ENCODE data around the gene MESD. TPM values are rescaled to one million over a fixed set of nuclear protein-coding genes. Genes with fewer than 3 reads are reported as not detected.
A peak's percentile ranks its signal among the peaks of the same experiment; 100 is the strongest.

MESD gene
- total RNA-seq, 1 donor: 18.9 TPM

GRCh38 chr15:80931721-80932512 lies 57.7 kb downstream of the MESD start:
- no peak overlapping the region for H3K4me3 ChIP-seq (ENCODE audit: low read depth, low read length)
- DNase-seq (ENCODE audit: low read depth): no peak
- TF ChIP-seq, protein P1, sequence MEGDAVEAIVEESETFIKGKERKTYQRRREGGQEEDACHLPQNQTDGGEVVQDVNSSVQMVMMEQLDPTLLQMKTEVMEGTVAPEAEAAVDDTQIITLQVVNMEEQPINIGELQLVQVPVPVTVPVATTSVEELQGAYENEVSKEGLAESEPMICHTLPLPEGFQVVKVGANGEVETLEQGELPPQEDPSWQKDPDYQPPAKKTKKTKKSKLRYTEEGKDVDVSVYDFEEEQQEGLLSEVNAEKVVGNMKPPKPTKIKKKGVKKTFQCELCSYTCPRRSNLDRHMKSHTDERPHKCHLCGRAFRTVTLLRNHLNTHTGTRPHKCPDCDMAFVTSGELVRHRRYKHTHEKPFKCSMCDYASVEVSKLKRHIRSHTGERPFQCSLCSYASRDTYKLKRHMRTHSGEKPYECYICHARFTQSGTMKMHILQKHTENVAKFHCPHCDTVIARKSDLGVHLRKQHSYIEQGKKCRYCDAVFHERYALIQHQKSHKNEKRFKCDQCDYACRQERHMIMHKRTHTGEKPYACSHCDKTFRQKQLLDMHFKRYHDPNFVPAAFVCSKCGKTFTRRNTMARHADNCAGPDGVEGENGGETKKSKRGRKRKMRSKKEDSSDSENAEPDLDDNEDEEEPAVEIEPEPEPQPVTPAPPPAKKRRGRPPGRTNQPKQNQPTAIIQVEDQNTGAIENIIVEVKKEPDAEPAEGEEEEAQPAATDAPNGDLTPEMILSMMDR (IDR thresholded peaks at IDR 0.05; ENCODE audit: insufficient read depth, low read length): no peak

DNA sequence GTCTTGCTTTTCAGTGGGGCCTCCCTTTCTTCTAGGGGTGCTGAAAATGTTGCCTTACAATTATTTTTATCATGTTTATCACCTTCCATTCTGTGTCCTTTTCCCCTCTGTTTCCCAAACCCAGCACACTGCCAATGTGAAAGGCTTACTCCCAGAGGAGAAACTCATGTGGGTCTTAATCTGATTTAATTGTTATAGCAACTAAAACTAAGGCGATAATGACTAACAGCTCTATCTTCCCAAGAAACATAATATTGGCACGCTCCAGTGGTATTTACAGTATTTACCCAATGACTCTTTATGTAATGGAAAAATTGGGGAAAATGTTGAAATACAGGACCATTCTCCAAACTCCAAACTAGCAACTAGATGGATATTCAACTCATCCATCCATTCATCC lies 58.4 kb downstream of the MESD start:
- TF ChIP-seq, protein P1 (IDR thresholded peaks at IDR 0.05; ENCODE audit: insufficient read depth, low read length): no peak

DNA sequence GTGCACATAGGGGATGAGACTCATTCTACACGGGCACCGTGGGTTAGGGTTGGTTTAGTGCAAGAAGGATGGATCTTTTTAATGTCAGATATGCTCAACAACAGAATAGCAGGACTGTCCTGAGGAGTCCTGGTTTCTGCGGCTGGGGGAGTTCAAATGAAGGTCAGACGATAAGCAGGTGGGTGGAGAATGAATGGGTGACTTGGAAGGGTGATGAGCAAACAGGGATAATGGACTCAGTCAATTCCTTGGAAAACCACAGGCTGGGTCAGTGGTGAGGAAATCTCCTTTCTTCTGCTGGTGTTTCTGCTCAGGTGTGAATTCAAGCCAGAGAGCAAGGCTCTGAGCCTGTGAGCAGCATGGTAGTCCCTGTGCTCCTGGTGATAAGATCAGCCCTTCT lies 59.9 kb downstream of the MESD start:
- DNase-seq (ENCODE audit: low read depth): no peak
- no peak overlapping the region for H3K4me3 ChIP-seq (ENCODE audit: low read depth, low read length)
- TF ChIP-seq, protein P1 (IDR thresholded peaks at IDR 0.05; ENCODE audit: insufficient read depth, low read length): no peak

More for the DNA sequence above, 58.4 kb downstream of the MESD start:
- DNase-seq (ENCODE audit: low read depth): peak; percentile 62
- no peak overlapping the region for H3K4me3 ChIP-seq (ENCODE audit: low read depth, low read length)

GRCh38 chr15:80929225-80929624 lies 60.4 kb downstream of the MESD start:
- H3K4me3 ChIP-seq (ENCODE audit: low read depth, low read length): no peak overlapping the region
- TF ChIP-seq, protein P1 (IDR thresholded peaks at IDR 0.05; ENCODE audit: insufficient read depth, low read length): no peak
- peak; percentile 60 for DNase-seq (ENCODE audit: low read depth)

DNA sequence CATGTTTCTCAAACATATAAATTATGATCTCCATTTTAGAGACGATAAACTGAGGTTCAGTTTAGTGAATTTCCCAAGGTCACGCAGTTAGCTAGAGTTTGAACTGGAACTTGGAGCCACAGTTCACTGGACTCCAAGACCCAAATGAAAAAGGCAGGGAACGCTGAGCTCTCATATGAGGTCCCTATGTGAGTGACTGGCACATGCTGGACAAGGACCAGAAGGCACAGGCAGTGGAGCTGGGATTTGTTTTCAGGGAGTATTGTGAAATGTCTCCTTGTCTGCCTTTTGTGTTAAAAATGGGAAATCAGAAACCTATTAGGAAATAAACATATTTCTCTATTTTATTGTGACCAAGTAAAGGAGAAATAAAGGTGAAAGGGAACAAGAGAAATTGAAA lies 63.5 kb downstream of the MESD start:
- no peak for DNase-seq (ENCODE audit: low read depth)
- H3K4me3 ChIP-seq (ENCODE audit: low read depth, low read length): no peak overlapping the region
- TF ChIP-seq, protein P1 (IDR thresholded peaks at IDR 0.05; ENCODE audit: insufficient read depth, low read length): no peak

DNA sequence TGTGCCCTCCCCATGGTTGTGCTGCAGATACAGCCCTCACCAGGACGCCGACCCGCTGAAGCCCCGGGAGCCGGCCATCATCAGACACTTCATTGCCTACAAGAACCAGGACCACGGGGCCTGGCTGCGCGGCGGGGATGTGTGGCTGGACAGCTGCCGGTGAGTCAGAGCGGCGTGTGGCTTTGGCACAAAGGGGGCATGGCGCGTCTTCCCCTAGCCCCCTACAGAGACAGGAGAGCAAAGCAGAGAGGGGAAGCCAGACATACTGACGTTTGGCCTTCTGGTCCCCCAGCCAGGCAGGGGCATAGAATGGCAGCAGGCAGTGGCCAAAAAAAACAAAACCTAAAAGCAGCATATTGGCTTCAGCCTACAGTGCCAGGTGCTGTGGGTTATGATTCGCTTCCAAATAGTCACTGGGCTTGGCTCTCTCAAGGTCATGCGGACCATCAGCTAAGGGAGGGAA lies 64.0 kb downstream of the MESD start:
- DNase-seq (ENCODE audit: low read depth): no peak

More for the DNA sequence above, 64.0 kb downstream of the MESD start:
- TF ChIP-seq, protein P1 (IDR thresholded peaks at IDR 0.05; ENCODE audit: insufficient read depth, low read length): no peak
- no peak overlapping the region for H3K4me3 ChIP-seq (ENCODE audit: low read depth, low read length)

Measured in fibroblast of the aortic adventitia (primary cell).